Right renal cortex interstitium (tissue), 3 donors: ENCODE measurements around the gene RNASE9. TPM values are rescaled to one million over a fixed set of nuclear protein-coding genes. Genes with fewer than 3 reads are reported as not detected.
A peak's percentile ranks its signal among the peaks of the same experiment; 100 is the strongest.
"Not testable (repeated sequence)": the region's sequence is repeated elsewhere in the genome, so short reads cannot be mapped to it uniquely, and the experiment has no call there.

Experiments
- DNase-seq, 3 donors: peaks; one replicate each; pipeline ENCODE4 v3.0.0-alpha.2; 2013; ENCODE audit warnings: low read depth in 3 of 3, low spot score in 2 of 3
- polyA plus RNA-seq, 3 donors: library from polyadenylated mRNA; unstranded; fragments of 120-200 nt; gene quantifications; one replicate each; pipeline ENCODE4 v1.2.1, GENCODE V29; 2013; ENCODE audit not compliant: insufficient read length in 3 of 3

Gene RNASE9
- polyA plus RNA-seq, 3 donors: not detected

DNA sequence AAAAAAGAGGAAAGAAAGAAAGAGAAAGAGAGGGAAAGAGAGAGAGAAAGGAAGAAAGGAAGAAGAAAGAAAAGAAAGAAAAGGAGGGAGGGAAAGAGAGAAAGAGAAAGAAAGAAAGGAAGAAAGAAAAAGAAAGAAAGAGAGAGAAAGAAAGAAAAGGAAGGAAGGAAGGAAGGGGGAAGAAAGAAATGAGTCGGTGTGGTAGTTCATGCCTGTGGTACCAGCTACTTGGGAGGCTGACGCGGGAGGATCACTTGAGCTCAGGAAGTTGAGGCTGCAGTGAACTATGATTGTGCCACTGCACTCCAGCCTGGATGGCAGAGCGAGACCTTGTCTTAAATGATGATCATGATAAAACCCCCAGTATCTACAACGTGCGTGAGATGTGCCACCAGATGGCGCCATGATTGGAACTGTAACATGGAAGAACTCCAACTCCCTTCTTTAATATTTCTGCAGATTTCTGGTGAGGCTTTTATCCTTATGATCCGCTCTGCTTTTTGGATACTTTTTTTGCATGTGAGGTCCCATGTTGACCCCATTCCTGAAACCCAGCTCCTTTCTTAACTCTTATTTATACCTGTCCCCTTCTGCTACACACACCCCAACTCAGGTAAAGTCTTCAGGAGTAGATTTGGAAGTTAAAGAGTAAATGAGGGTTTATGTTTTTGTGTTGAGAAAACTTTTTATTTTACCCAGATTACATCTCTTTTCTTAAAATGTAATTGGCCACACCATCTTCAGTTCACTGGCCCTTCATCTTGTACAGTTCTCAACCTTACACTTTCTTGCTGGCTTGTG, 29.9 kb downstream of the RNASE9 start:
- peak; percentile 13 to 47 (median 29) for DNase-seq

GRCh38 chr14:20529806-20530205, 31.0 kb downstream of the RNASE9 start:
- no peak for DNase-seq

DNA sequence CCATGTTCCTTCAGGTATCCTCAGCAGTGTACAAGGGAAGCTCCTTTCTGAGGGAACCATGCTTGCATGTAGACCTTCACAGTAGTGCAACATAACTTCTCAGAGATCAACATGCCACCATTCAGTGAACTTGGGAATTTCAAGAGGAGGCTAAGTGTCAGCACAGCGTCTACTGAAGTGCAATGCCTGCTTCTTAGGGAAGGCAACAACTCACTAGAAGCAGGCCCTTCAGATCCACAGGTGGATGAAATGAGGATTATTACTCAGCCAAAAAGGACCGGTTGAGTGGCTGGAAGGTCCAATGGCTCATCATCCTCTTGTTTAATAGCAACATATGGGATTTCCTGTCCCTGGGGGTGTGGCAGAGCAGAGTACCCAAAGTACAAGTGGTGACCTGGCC, 36.8 kb downstream of the RNASE9 start:
- DNase-seq: no peak

- no peak for DNase-seq
Observed at GRCh38 chr14:20522332-20522731, 38.5 kb downstream of the RNASE9 start.

DNA sequence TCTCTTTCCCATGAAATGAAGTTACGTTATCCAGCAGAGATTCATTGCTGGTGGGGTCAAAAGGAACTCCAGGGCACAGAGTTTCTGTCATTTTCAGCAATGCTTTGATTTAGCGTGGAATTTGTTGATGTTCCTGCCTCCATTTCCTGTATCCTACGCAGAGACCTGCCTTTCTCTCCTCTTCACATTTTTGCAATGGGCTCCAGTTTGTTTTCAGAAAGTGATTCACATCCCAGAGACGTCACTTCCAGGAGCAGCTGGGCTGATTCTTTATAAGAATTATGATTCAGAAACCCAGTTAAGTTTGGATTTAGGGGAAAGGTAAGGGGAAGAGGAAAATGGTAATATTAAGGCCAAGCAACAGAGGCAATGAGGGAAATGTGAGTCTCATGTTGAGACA, 43.9 kb downstream of the RNASE9 start:
- no peak for DNase-seq

DNA sequence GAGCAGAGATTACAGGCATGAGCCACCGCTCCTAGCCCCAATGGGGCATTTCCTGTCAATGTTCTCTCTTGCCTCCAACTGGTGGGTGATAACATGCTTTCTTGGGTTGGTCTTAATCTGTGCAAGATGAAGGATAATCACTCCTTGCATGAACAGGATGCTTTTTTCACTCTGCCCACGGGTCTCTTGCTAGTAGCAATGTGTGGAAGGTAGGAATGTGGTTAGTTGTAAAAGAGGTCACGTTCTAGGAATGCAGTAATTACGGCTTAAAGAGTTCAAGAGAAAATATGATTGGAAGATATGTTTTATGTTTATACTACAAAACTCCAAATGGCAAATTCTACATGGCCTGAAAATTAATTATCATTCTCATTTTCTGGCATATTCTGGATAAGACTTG, 45.0 kb downstream of the RNASE9 start:
- no peak for DNase-seq

GRCh38 chr14:20512177-20512905, 48.5 kb downstream of the RNASE9 start:
- DNase-seq: no peak

- no peak for DNase-seq
Observed at GRCh38 chr14:20508367-20508766, 52.5 kb downstream of the RNASE9 start.

GRCh38 chr14:20507537-20507936, 53.3 kb downstream of the RNASE9 start:
- not testable (repeated sequence) for DNase-seq

DNA sequence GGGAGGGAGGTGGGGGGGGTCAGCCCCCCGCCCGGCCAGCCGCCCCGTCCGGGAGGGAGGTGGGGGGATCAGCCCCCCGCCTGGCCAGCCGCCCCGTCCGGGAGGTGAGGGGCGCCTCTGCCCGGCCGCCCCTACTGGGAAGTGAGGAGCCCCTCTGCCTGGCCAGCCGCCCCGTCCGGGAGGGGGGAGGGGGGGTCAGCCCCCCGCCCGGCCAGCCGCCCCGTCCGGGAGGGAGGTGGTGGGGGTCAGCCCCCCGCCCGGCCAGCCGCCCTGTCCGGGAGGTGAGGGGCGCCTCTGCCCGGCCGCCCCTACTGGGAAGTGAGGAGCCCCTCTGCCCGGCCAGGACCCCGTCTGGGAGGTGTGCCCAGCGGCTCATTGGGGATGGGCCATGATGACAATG, 54.1 kb downstream of the RNASE9 start:
- not testable (repeated sequence) for DNase-seq

DNA sequence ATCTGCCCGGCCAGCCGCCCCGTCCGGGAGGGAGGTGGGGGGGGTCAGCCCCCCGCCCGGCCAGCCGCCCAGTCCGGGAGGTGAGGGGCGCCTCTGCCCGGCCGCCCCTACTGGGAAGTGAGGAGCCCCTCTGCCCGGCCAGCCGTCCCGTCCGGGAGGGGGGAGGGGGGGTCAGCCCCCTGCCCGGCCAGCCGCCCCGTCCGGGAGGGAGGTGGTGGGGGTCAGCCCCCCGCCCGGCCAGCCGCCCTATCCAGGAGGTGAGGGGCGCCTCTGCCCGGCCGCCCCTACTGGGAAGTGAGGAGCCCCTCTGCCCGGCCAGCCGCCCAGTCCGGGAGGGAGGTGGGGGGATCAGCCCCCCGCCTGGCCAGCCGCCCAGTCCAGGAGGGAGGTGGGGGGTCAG, 54.6 kb downstream of the RNASE9 start:
- not testable (repeated sequence) for DNase-seq

Other genes starting within 250 kb of the RNASE9 start
- gene CCNB1IP1, start 227.8 kb downstream of the RNASE9 start, polyA plus RNA-seq: 100 to 1,000 TPM; 115 to 138 (median 118) TPM
- gene PARP2, start 217.4 kb downstream of the RNASE9 start, polyA plus RNA-seq: 10 to 100 TPM; 47.2 to 63.9 (median 47.3) TPM
- 10 to 100 TPM; 17.1 to 18.4 (median 18.4) TPM for gene TEP1, start 147.5 kb downstream of the RNASE9 start, polyA plus RNA-seq
- under 1 TPM; 0.35 to 0.50 (median 0.45) TPM for gene KLHL33, start 124.9 kb downstream of the RNASE9 start, polyA plus RNA-seq
- 10 to 100 TPM; 46.3 to 56.0 (median 55.0) TPM for gene OSGEP, start 106.2 kb downstream of the RNASE9 start, polyA plus RNA-seq
- 100 to 1,000 TPM; 315 to 334 (median 325) TPM for gene APEX1, start 105.8 kb downstream of the RNASE9 start, polyA plus RNA-seq
- gene PIP4P1, start 99.6 kb downstream of the RNASE9 start, polyA plus RNA-seq: 10 to 100 TPM; 31.2 to 40.7 (median 32.7) TPM
- gene PNP, start 91.6 kb downstream of the RNASE9 start, polyA plus RNA-seq: 10 to 100 TPM; 65.3 to 72.8 (median 71.7) TPM
- gene RNASE10, start 55.5 kb downstream of the RNASE9 start, polyA plus RNA-seq: under 1 TPM in 1 of 3 donors, not detected in 2; 0.18 TPM
- gene RNASE11, start 27.0 kb upstream of the RNASE9 start, polyA plus RNA-seq: not detected
- not detected for gene RNASE12, start 30.3 kb upstream of the RNASE9 start, polyA plus RNA-seq
- gene OR6S1, start 80.6 kb upstream of the RNASE9 start, polyA plus RNA-seq: not detected
- 1 to 10 TPM; 2.1 to 7.0 (median 2.6) TPM for gene RNASE4, start 123.5 kb upstream of the RNASE9 start, polyA plus RNA-seq
- 1 to 10 TPM; 3.8 to 4.8 (median 3.8) TPM for gene ANG, start 127.7 kb upstream of the RNASE9 start, polyA plus RNA-seq
- under 1 TPM in 2 of 3 donors, not detected in 1; 0.18 to 0.28 TPM for gene EDDM3A, start 184.8 kb upstream of the RNASE9 start, polyA plus RNA-seq
- gene EDDM3B, start 207.4 kb upstream of the RNASE9 start, polyA plus RNA-seq: under 1 TPM; 0.14 to 0.47 (median 0.14) TPM
- gene RNASE6, start 220.2 kb upstream of the RNASE9 start, polyA plus RNA-seq: 1 to 10 TPM; 6.5 to 7.7 (median 7.4) TPM
- 100 to 1,000 TPM; 148 to 180 (median 175) TPM for gene RNASE1, start 241.8 kb upstream of the RNASE9 start, polyA plus RNA-seq